ENCODE data around the gene PCMTD2.
"Not testable (repeated sequence)": the region's sequence is repeated elsewhere in the genome, so short reads cannot be mapped to it uniquely, and the experiment has no call there.

The PCMTD2 gene

DNA sequence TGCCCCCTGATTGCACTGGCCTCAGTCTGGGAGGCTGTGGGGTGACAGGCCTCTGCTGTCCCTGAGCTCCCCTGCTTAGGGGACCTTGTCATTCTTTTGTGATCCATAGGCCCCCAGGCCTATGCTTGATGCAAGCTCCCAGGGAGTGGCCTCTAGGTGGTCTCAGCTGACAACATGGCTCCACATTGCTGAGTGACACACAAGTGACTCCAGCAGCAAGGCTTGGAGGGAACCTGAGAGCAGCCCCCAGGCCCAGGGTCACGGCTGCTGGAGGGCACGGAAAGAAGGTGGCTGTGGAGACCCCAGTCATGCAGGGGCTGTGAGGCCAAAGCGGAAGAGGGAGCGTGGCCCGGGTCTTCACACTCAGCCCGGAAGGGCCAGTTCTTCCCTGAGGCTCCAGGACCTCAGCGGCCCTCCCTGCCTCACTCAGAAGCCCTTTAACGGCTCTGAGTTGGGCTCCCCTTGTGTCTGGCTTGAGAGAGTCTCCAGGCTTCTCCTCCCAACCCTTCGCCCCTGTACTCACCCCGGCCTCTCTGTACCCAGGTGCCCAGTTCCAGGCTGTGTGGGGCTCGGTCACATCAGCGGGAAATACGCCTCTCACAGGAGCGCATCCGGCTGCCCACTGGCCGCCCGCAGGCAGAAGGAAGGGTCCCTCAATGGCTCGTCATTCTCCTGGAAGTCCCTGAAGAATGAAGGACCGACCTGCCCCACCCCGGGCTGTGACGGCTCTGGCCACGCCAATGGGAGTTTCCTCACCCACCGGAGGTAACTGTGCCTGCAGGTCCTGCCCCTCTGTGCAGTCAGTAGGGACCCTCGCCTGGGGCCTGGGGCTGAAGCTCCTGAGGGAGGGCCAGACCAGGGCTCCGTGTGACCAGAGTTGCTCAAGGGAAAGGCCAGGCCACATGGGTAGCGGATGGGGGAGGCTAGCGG lies 23.7 kb upstream of the PCMTD2 start:
- peaks cover 17% of the 10 kb centered on the region for H3K4me1 Mint-ChIP-seq
- no peak overlapping the region for H3K4me3 Mint-ChIP-seq
- peak overlapping the region; percentile 65 for H3K27ac Mint-ChIP-seq
- DNase-seq (ENCODE audit: low spot score in 2 of 2) (no peak), ATAC-seq (peak; percentile 12)
- H3K9me3 Mint-ChIP-seq = no peaks in the 10 kb centered on the region
- H3K36me3 Mint-ChIP-seq = no peaks in the 10 kb centered on the region

DNA sequence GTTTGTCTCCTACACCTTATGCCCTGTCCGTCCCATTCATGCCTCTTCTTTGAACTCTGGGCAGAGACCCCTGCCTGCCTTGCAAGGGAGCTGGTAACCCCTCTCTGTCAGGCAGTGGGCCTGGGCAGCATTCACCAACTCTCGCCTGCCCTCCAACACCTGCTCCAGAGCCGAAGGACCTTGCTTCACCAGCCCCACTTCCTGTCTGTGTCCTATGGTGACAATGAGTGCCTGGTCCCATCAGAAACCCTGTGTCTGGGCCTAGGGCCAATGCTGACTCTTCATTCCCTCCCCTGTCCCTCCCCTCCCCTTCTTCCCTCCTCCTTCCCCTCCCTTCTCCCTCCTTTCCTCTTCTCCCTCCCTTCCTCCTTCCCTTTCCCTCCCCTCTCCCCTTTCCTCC lies 22.8 kb upstream of the PCMTD2 start:
- ATAC-seq (peak; percentile 33), DNase-seq (ENCODE audit: low spot score in 2 of 2) (no peak)
- Mint-ChIP-seq H3K27ac (peak overlapping the region; percentile 14), H3K36me3 (no peaks in the 10 kb centered on the region), H3K4me3 (no peak overlapping the region), H3K4me1 (peaks cover 11% of the 10 kb centered on the region), H3K9me3 (no peaks in the 10 kb centered on the region)

DNA sequence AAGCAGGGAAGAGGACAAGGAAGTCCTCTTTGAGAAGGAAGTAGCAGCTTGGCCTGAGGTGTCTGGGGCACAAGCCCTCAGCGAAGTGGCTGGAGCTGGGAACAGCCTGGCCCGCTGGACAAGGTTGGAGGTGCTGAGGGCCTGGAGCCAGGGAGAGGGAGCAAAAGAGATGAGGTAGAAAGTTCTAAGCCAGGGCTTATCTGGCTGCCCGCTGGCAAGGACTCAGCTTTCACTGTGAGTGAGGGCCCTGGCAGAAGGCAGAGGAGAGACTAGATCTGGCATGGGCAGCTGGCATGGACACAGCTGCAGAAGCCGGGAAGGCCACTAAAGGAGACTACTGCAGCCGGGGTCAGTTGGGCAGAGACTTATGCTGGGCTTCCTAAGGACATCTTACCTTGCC lies 21.8 kb upstream of the PCMTD2 start:
- Mint-ChIP-seq H3K4me1 (peaks cover 6% of the 10 kb centered on the region), H3K4me3 (no peak overlapping the region), H3K27ac (no peak overlapping the region), H3K36me3 (no peaks in the 10 kb centered on the region), H3K9me3 (no peaks in the 10 kb centered on the region)
- DNase-seq (ENCODE audit: low spot score in 2 of 2) (no peak), ATAC-seq (no peak)

DNA sequence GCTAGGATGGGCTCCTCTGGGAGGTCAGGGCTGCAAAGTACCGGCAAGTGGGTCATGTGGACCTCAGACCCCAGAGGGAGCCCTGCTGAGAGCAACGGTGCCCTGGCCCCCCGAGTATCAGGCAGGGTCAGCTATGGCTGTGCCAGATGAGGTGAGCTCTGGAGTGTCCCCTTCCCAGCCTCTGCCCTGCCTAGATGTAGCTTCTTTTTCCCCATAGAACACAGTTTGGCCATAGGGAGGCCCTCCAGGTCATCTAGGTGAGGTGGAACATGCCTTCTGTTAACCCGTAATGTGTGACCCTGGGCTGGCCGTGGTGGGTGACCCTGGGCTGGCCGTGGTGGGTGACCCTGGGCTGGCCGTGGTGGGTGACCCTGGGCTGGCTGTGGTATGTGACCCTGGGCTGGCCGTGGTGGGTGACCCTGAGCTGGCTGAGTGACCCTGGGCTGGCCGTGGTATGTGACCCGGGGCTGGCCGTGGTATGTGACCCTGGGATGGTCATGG lies 21.2 kb upstream of the PCMTD2 start:
- H3K36me3 Mint-ChIP-seq = no peaks in the 10 kb centered on the region
- no peak for ATAC-seq
- H3K4me1 Mint-ChIP-seq = peaks cover 6% of the 10 kb centered on the region
- no peak overlapping the region for H3K4me3 Mint-ChIP-seq
- H3K9me3 Mint-ChIP-seq = no peaks in the 10 kb centered on the region
- no peak for DNase-seq (ENCODE audit: low spot score in 2 of 2)
- H3K27ac Mint-ChIP-seq = no peak overlapping the region

DNA sequence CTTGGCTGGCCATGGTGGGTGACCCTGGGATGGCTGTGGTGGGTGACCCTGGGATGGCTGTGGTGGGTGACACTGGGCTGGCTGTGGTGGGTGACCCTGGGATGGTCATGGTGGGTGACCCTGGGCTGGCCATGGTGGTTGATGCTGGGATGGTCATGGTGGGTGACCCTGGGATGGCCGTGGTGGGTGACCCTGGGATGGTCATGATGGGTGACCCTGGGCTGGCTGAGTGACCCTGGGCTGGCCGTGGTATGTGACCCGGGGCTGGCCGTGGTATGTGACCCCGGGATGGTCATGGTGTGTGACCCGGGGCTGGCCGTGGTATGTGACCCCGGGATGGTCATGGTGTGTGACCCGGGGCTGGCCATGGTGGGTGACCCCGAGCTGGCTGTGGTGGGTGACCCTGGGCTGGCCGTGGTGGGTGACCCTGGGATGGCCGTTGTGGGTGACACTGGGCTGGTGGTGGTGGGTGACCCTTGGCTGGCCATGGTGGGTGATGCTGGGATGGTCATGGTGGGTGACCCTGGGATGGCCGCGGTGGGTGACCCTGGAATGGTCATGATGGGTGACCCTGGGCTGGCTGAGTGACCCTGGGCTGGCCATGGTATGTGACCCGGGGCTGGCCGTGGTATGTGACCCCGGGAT lies 20.5 kb upstream of the PCMTD2 start:
- H3K27ac Mint-ChIP-seq; DNase-seq (ENCODE audit: low spot score in 2 of 2); H3K36me3 Mint-ChIP-seq; ATAC-seq; H3K4me1 Mint-ChIP-seq; H3K4me3 Mint-ChIP-seq; H3K9me3 Mint-ChIP-seq: not testable (repeated sequence)

DNA sequence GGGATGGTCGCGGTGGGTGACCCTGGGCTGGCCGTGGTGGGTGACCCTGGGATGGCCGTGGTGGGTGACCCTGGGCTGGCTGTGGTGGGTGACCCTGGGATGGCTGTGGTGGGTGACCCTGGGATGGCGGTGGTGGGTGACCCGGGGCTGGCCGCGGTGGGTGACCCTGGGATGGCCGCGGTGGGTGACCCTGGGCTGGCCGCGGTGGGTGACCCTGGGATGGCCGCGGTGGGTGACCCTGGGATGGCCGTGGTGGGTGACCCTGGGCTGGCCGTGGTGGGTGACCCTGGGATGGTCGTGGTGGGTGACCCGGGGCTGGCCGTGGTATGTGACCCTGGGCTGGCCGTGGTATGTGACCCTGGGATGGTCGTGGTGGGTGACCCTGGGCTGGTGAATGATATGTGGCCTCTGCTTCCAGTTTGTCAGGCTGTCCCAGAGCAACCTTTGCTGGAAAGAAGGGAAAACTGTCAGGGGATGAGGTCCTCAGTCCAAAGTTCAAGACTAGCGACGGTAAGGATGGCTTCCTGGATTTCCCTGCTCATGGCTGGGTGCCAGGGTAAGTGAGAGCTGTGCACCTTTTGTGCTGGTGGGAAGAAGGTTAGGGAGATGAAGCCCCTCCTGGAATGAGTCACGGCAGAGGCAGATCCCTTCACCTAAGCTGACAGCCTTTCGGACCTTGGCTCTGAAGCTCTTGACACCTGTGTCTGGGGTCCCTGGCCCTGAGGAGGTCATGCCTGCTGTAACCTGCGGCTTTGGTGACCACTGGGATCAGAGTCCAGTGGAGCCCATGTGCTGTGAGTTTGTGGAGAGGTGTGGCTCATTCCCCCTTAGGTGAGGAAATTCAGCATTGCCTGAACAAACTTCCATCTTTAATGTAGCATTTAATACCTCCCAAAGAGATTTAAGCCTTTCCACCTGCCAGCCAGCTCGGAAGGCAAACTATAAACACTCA lies 19.1 kb upstream of the PCMTD2 start:
- DNase-seq (ENCODE audit: low spot score in 2 of 2) = no peak
- Mint-ChIP-seq H3K36me3 (no peaks in the 10 kb centered on the region), H3K4me1 (peaks cover 6% of the 10 kb centered on the region), H3K9me3 (no peaks in the 10 kb centered on the region), H3K27ac (no peak overlapping the region), H3K4me3 (no peak overlapping the region)
- ATAC-seq = no peak

DNA sequence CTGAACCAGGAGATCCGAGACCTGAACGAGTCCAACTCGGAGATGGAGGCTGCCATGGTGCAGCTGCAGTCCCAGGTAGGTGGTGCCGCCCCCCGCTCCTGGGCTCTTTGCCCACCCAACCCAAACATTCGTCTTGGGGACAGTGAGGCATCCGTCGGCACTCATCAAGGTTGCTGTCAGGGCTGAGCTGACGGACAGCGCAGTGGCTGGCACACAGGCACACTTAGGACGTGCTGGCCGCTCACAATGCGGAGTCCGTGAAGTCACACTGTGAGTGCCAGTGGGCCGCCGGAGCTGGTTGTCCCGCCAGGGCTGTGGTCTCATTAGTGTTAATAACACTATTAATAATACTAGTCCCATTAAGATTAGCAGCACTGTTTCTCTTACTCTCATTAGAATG lies 18.2 kb upstream of the PCMTD2 start:
- Mint-ChIP-seq H3K9me3 (no peaks in the 10 kb centered on the region), H3K4me3 (no peak overlapping the region), H3K27ac (no peak overlapping the region), H3K36me3 (no peaks in the 10 kb centered on the region), H3K4me1 (peaks cover 6% of the 10 kb centered on the region)
- ATAC-seq = no peak
- no peak for DNase-seq (ENCODE audit: low spot score in 2 of 2)

DNA sequence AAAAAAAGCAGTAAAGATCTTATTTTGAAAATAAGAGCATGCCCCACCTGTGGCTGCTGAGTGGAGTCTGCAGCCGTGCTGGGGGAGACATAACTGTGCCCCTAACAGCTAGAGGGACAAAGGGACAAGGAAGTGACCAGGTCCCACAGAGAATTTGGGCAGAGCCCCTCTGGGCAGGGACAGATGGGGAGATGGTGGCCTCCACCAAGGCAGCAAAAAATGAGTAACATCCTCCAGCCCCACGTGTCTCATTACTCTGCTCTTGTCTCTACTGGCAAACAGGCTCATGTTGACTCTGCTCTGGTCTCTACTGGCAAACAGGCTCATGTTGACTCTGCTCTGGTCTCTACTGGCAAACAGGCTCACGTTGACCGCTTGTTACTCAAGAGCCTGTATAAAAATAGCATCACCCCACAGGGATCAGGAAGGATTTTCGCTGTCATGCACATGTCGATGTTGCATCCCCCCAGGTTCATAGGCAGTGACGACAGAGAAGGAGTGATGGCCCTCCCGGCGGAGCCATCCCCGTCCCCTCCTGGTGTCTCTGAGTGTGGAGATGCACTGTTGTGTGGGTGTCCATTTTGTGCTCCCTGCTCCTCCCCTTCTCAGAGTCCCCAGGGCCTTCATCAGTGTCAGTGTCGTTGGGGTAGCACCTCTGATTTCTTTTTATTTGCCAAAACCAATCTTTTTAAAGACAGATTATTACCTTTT lies 17.3 kb upstream of the PCMTD2 start:
- Mint-ChIP-seq H3K4me1 (peaks cover 6% of the 10 kb centered on the region), H3K36me3 (no peaks in the 10 kb centered on the region), H3K27ac (no peak overlapping the region), H3K4me3 (no peak overlapping the region), H3K9me3 (no peaks in the 10 kb centered on the region)
- ATAC-seq (no peak), DNase-seq (ENCODE audit: low spot score in 2 of 2) (no peak)

DNA sequence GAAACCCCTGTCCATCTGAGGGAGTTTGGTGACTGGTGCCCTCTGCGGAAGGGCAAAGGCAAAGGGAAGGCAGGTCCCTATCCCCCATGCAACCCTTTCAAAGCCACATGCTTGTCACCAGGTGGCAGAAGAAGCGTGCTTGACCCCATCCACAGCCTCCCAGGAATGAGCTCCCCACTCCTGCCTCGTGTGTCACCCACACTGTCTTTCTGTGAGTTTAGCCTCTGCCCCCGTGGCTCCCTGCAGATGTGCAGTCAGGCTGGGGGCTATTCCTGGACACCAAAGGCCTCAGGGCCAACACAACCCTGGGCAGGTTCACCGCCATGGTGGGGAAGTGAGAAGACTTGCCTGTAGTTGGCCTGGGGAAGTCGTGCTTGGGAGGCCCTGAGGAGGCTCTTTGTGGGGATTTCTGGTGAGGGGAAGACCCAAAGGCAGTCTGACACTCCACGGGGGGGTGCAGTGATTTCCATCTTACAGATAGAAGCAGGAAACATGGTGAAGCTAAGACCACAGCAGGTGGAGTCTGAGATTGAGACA lies 16.6 kb upstream of the PCMTD2 start:
- peak; percentile 27 for ATAC-seq
- Mint-ChIP-seq H3K27ac (no peak overlapping the region), H3K4me1 (no peaks in the 10 kb centered on the region), H3K36me3 (no peaks in the 10 kb centered on the region), H3K4me3 (no peak overlapping the region), H3K9me3 (no peaks in the 10 kb centered on the region)
- DNase-seq (ENCODE audit: low spot score in 2 of 2) = no peak

DNA sequence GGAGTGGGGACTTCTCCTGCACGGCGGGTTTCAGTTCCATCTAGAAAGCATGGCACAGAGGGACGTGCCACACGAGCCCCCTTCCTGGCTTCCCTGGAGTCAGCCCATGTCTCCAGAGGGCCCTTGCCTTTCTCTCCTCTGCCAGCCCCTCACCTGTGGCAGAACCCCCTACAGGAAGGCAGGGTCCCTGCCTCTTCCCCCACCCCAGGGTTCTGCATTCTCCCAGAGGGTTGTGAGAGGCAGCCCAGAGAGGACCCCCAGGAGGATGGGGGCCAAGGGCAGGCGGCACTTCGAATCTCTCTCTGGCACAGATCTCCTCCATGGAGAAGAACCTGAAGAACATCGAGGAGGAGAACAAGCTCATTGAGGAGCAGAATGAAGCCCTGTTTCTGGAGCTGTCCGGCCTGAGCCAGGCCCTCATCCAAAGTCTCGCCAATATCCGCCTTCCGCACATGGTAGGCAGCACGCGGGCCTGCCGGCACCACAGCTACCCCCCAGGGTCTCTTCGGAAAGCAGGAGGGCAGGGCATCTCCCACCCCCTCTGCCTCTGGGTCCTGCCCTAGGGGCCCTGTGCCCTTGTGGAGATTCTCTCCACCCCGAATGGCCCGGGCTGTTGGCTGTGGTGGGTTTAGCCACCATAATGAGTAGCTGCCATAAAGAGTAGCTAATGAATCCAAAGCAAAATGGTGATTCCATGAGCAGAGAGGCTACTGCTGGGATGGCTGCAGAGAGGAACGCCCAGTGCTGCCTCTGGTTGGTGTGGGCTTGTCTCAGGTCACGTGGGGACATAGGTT lies 15.9 kb upstream of the PCMTD2 start:
- H3K36me3 Mint-ChIP-seq = no peaks in the 10 kb centered on the region
- no peak overlapping the region for H3K4me3 Mint-ChIP-seq
- no peaks in the 10 kb centered on the region for H3K4me1 Mint-ChIP-seq
- H3K9me3 Mint-ChIP-seq = no peaks in the 10 kb centered on the region
- ATAC-seq (no peak), DNase-seq (ENCODE audit: low spot score in 2 of 2) (no peak)
- H3K27ac Mint-ChIP-seq = no peak overlapping the region

DNA sequence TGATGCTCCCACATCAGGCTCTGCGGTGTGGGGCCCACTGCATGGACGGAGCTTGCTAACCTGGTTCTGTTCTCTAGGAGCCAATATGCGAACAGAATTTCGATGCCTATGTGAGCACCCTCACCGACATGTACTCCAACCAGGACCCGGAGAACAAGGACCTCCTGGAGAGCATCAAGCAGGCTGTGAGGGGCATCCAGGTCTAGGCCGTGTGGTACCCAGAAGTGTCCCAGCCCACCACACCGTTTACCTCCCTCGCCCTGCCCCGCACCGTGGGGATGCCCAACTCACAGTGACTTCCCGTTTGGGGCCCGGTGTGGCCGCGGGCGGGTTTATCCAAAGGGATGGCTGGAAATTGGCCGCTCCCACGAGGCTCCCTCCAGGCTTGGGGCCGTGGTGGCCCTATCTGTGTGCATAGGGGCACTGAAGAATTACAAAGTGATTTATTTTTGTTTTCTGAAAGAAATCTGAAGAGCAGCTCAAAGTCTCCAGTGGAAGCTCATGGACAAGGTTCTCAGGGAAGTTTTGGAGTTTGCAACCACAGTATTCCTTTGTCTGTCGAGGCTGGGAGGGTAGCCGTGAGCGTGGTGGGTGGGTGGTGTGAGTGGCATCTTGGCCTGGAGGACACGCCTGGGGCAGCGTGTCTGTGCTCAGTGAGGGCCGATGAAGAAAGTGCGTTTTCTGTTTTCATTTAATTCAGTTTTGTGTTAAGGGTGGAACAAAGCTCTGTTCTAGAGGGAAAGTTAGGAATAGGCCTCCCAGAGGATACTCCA lies 15.1 kb upstream of the PCMTD2 start:
- no peaks in the 10 kb centered on the region for H3K4me1 Mint-ChIP-seq
- ATAC-seq (no peak), DNase-seq (ENCODE audit: low spot score in 2 of 2) (no peak)
- no peak overlapping the region for H3K27ac Mint-ChIP-seq
- H3K4me3 Mint-ChIP-seq = no peak overlapping the region
- no peaks in the 10 kb centered on the region for H3K9me3 Mint-ChIP-seq
- no peaks in the 10 kb centered on the region for H3K36me3 Mint-ChIP-seq

DNA sequence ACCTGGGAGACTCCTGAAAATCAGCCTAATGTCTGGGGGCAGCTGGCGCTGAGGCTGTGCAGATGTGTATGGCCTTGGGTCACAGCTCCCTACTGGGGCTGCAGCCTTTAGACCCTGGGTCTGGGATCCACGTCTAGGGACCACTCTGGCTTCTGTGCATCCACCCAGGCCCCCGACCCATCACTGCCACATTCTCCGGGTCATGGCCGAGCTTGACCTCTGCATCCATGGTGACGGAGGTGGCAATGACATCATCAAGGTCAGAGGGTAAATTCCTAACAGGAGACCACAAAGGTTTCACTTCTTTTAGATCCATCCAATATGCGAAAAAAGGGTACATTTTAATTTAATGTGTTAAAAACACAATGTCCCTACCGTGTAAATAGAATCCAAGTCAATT lies 14.5 kb upstream of the PCMTD2 start:
- no peak overlapping the region for H3K4me3 Mint-ChIP-seq
- H3K27ac Mint-ChIP-seq = no peak overlapping the region
- DNase-seq (ENCODE audit: low spot score in 2 of 2) = no peak
- no peak for ATAC-seq
- no peaks in the 10 kb centered on the region for H3K4me1 Mint-ChIP-seq
- no peaks in the 10 kb centered on the region for H3K36me3 Mint-ChIP-seq
- H3K9me3 Mint-ChIP-seq = no peaks in the 10 kb centered on the region

DNA sequence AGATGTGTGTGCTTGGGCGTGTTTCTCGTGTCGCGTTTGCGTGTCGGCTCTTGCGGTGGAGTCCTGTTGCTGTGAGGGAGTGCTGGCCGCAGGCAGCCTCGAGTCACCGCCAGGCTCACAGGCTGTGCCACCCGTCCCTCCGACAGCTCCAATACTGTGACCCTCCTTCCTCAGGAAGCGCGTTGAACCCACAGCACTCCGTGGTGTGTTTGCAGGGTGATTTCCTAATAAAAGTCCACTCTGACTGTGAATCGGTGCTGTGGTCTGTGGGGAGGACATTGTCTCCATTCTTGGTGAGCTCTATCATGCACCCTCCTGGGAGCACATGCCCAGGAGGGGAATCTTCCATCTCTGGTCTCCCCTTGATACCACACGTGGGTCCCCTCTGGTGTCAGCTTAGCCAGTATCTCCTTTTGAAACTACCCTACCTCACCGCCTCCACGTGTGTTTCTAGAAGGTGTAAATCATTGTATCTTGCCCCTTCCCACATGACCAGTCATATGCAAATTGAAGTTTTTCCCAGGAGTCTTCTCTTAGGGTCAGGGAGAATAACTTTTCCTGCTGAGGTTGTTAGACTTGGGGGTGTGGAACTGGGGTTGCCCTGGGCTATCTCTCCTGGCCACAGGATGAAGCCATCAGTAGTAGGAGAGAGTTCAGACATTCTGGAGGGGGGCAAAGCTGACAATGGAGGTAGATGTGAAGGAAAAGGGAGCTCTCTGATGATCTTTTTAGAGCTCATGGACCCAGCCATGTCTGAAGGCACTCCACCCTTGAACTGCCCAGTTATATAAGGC lies 13.3 kb upstream of the PCMTD2 start:
- ATAC-seq (no peak), DNase-seq (ENCODE audit: low spot score in 2 of 2) (no peak)
- H3K9me3 Mint-ChIP-seq = no peaks in the 10 kb centered on the region
- no peak overlapping the region for H3K27ac Mint-ChIP-seq
- H3K36me3 Mint-ChIP-seq = no peaks in the 10 kb centered on the region
- no peaks in the 10 kb centered on the region for H3K4me1 Mint-ChIP-seq
- H3K4me3 Mint-ChIP-seq = no peak overlapping the region

Data from stimulated activated effector memory CD8-positive, alpha-beta T cell treated with anti-CD3 and anti-CD28 coated beads, Interleukin-12 subunit alpha, Interleukin-12 subunit beta, amount 100 ng/mL, for 72 hours (primary cell).